Prostate gland (tissue), 2 donors: ENCODE results near the gene LRP8. TPM values are rescaled to one million over a fixed set of nuclear protein-coding genes. Genes with fewer than 3 reads are reported as not detected.

ENCODE experiments used
- DNase-seq: peaks from one replicate; pipeline ENCODE4 v3.0.0-alpha.2; 2019; ENCODE audit warnings: low spot score
- H3K27ac ChIP-seq, 2 donors: fragments of 200-600 bp; sonication (generic); 2 replicates each; pipeline ENCODE4 v1.5.1; 2017 to 2019
- H3K27me3 ChIP-seq: fragments of 200-600 bp; sonication (generic); replicated peaks from 2 replicates; pipeline ENCODE4 v1.5.1; 2019; ENCODE audit not compliant: insufficient read depth
- H3K36me3 ChIP-seq, 2 donors: fragments of 200-600 bp; sonication (generic); 1 replicate in 1 of 2; 2 replicates in 1 of 2; pipeline versions ENCODE4 v1.5.1 to v1.8.1; 2017 to 2019
- H3K4me1 ChIP-seq: fragments of 200-600 bp; sonication (generic); replicated peaks from 2 replicates; pipeline ENCODE4 v1.5.1; 2019
- H3K4me3 ChIP-seq, 2 donors: fragments of 200-600 bp; sonication (generic); 2 replicates each; pipeline ENCODE4 v1.5.1; 2017 to 2019
- H3K9me3 ChIP-seq: fragments of 200-600 bp; sonication (generic); 2 replicates; pipeline ENCODE4 v1.5.1; 2017
- POLR2A ChIP-seq: fragments of 450-650 bp; IDR thresholded peaks from one replicate; pipeline ENCODE4 v1.6.1; 2016; ENCODE audit warnings: antibody characterized with exemption, mild to moderate bottlenecking
- POLR2AphosphoS5 ChIP-seq: sonication (generic); formaldehyde crosslinking; IDR thresholded peaks from one replicate; pipeline ENCODE4 v1.6.1; 2017; ENCODE audit warnings: antibody characterized with exemption
- WGBS: methylation state at CpG from one replicate; pipeline ENCODE4 v1.1.5; 2018; 5-methylcytosine and 5-hydroxymethylcytosine counted together
- intact Hi-C: fragments of 100-400 bp; cut with DNase I; formaldehyde crosslinking; loops from one replicate; pipeline ENCODE4 v1.14.2; 2022
- total RNA-seq, 2 donors: library from RNA; depleted of rRNA; stranded (reverse); fragments of >200 nt; gene quantifications; one replicate each; pipeline ENCODE4 v1.1.0, GENCODE V29; 2016
- TF ChIP-seq, protein P1 (sequence below), 4 experiments: fragments of 200-600 bp in 2 of 4; fragments of 450-650 bp in 2 of 4; sonication (generic) in 2 of 4; IDR thresholded peaks; 1 replicate in 3 of 4; 2 replicates in 1 of 4; pipeline ENCODE4 v1.5.1; 2016 to 2019; ENCODE audit warnings: antibody characterized with exemption in 4 of 4, mild to moderate bottlenecking in 2 of 4, moderate library complexity in 2 of 4

The LRP8 gene
- total RNA-seq, 2 donors from 2014 or later: 6.7 to 130 TPM

DNA sequence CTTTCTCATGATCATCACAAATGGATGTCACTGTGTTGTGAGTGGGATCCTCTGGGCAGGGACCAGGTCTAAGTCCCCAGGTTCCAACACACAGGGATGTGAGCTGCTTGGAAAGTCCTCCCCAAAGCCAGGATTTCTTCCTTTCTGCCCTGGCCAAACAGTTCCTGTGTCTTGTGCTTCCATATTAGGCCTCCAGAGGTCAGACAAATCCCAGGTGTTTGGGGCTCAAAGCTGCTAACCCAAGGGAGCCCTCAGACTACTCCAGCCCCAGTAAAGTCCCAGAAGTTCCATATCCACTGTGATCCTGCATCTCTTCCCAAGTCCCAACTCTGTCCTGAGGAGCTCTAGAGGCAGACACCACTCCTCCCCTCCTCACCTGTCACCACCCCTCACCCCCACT lies 61.8 kb downstream of the LRP8 start:
- H3K27ac ChIP-seq: no peak overlapping the region
- TF ChIP-seq POLR2AphosphoS5: no peak
- TF ChIP-seq, protein P1, sequence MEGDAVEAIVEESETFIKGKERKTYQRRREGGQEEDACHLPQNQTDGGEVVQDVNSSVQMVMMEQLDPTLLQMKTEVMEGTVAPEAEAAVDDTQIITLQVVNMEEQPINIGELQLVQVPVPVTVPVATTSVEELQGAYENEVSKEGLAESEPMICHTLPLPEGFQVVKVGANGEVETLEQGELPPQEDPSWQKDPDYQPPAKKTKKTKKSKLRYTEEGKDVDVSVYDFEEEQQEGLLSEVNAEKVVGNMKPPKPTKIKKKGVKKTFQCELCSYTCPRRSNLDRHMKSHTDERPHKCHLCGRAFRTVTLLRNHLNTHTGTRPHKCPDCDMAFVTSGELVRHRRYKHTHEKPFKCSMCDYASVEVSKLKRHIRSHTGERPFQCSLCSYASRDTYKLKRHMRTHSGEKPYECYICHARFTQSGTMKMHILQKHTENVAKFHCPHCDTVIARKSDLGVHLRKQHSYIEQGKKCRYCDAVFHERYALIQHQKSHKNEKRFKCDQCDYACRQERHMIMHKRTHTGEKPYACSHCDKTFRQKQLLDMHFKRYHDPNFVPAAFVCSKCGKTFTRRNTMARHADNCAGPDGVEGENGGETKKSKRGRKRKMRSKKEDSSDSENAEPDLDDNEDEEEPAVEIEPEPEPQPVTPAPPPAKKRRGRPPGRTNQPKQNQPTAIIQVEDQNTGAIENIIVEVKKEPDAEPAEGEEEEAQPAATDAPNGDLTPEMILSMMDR (IDR thresholded peaks at IDR 0.05): no peak
- TF ChIP-seq POLR2A: no peak
- no peaks in the 10 kb centered on the region for H3K4me1 ChIP-seq
- no peak for DNase-seq
- H3K9me3 ChIP-seq: no peaks in the 10 kb centered on the region
- H3K36me3 ChIP-seq: no peaks in the 10 kb centered on the region
- no peaks in the 10 kb centered on the region for H3K27me3 ChIP-seq
- no peak overlapping the region for H3K4me3 ChIP-seq
- intact Hi-C loops: no loop called here

DNA sequence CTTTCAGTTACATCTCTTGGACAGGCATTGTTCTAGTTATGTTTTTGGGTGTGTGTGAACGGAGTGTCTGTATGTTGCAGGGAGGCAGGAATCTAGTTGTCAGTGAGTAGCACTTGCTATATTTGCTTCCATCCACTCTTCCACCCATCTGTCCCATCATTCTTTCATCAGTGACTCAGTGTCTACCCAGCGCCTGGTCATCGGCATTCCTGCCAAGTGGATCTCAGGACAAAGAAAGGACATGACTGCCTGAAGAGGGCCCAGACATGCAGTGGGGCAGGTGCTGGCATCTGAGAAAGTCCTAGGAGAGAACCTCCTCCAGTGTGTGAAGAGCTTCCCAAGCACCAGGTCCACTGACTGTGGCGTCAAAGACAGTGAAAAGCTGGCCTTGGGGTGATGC lies 62.3 kb downstream of the LRP8 start:
- Histone ChIP-seq H3K36me3 (no peaks in the 10 kb centered on the region), H3K4me1 (no peaks in the 10 kb centered on the region), H3K4me3 (no peak overlapping the region), H3K27me3 (no peaks in the 10 kb centered on the region), H3K9me3 (no peaks in the 10 kb centered on the region), H3K27ac (no peak overlapping the region)
- TF ChIP-seq POLR2A (no peak), POLR2AphosphoS5 (no peak)
- TF ChIP-seq, protein P1 (IDR thresholded peaks at IDR 0.05): no peak
- WGBS: 93% methylated on average over 4 of the region's 4 CpGs
- DNase-seq: no peak
- intact Hi-C loops: no loop called here

DNA sequence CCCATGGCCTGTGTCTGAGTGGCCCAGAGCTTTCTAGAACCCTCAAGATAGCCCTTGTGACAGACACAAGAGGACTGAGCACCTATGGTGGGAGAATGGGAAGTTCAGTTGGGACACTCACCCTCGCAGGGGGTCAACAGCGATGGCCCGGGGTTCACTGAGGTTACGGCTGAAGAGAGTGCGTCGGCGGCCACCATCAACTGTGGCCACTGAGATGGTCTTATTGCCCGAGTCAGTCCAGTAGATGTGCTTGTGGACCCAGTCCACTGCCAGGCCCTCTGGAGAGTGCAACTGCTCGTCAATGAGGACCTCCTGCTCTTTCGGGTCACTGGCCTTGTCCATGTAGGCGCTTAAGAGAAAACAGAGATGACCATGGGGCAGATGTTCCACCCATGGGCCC lies 63.8 kb downstream of the LRP8 start:
- TF ChIP-seq POLR2A: no peak
- Histone ChIP-seq H3K27me3 (no peaks in the 10 kb centered on the region), H3K4me1 (no peaks in the 10 kb centered on the region), H3K9me3 (no peaks in the 10 kb centered on the region), H3K27ac (no peak overlapping the region), H3K4me3 (no peak overlapping the region), H3K36me3 (no peaks in the 10 kb centered on the region)
- no peak for DNase-seq
- intact Hi-C loops: no loop called here
- WGBS: 98% methylated on average over 11 of the region's 11 CpGs

DNA sequence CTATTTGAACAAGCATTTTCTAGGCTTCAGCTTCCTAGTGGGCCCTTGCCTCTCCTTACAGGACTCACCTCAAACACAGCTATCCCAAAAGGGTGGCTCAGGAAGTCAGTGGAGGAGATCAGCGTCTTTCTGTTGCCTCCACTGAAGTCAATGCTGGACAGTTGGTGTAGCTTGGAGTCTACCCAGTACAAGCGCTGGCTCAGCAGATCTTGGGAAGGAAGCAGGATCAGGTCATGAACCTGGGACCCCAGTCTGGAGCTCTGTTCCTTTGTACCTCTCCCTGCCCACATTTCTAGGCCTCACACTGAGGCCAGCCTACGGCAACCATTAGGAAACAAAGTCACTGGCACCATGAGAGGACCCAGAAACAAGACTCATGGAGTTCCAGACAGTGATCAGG lies 65.9 kb downstream of the LRP8 start:
- no peaks in the 10 kb centered on the region for H3K4me1 ChIP-seq
- H3K27ac ChIP-seq: no peak overlapping the region
- H3K9me3 ChIP-seq: no peaks in the 10 kb centered on the region
- no peak for DNase-seq
- WGBS: 94% methylated on average over 3 of the region's 3 CpGs
- no peaks in the 10 kb centered on the region for H3K36me3 ChIP-seq
- intact Hi-C loops: no loop called here
- H3K4me3 ChIP-seq: no peak overlapping the region
- TF ChIP-seq POLR2AphosphoS5 (no peak), POLR2A (no peak)
- TF ChIP-seq, protein P1 (IDR thresholded peaks at IDR 0.05): no peak
- H3K27me3 ChIP-seq: no peaks in the 10 kb centered on the region

DNA sequence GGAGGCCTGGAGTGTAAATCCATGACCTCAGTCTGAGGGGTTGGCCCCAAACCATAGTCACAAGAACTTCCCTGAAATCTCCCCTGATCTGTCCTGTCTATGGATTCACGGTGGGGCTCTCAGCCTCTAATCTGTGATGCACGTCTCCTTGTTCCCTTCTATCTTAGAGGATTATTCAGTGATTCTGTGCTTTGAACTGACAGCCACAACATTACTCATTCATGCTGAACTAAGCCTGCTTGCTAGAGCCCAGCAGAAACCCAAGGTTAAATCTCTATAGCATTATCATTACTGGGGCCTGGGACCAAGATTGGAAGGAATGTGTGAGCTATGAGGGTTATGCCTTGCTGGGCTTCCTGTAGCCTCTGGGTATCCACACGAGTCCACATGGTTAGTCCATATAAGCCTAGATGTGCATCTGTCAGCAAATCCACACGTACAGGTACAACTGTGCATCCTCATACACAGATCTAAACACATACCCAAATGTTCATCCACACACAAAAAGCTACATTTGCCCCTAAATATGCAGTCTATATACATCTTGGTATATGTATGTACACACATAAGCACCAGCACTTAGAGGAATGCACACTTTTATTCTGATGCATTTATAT lies 67.1 kb downstream of the LRP8 start:
- no peak overlapping the region for H3K4me3 ChIP-seq
- WGBS: 91% methylated on average over 4 of the region's 4 CpGs
- H3K9me3 ChIP-seq: no peaks in the 10 kb centered on the region
- DNase-seq: no peak
- intact Hi-C loops: no loop called here
- no peaks in the 10 kb centered on the region for H3K4me1 ChIP-seq
- TF ChIP-seq, protein P1 (IDR thresholded peaks at IDR 0.05): no peak
- TF ChIP-seq POLR2A (no peak), POLR2AphosphoS5 (no peak)
- no peak overlapping the region for H3K27ac ChIP-seq
- no peaks in the 10 kb centered on the region for H3K36me3 ChIP-seq
- H3K27me3 ChIP-seq: no peaks in the 10 kb centered on the region
